ENCODE measurements around the gene KLK13. TPM values are rescaled to one million over a fixed set of nuclear protein-coding genes. Genes with fewer than 3 reads are reported as not detected.
A peak's percentile ranks its signal among the peaks of the same experiment; 100 is the strongest.

Gene KLK13
- total RNA-seq, 4 donors from 2014 or later: 1.2 to 5.0 (median 1.3) TPM; not detected in 1

GRCh38 chr19:51108066-51108804 is 43.3 kb upstream of the KLK13 start, which contains the start of gene CTU1:
Gene CTU1 (minus strand): TSS chr19:51108409. CDS start chr19:51104569, 3,840 bp downstream.
- no peaks in the 10 kb centered on the region for H3K27me3 ChIP-seq
- peak within 1 kb of the TSS; percentile 56 to 76 (median 68) for H3K4me3 ChIP-seq
- peaks cover 0 to 5% (median 0%) of the 10 kb centered on the region in 3 donors for H3K36me3 ChIP-seq
- DNase-seq: peak; percentile 97 to 99 (median 98)
- peak within 1 kb of the TSS; percentile 44 to 70 (median 63) for H3K27ac ChIP-seq
- H3K4me1 ChIP-seq: peaks cover 0 to 16% (median 3%) of the 10 kb centered on the region in 4 donors
- TF ChIP-seq CTCF (IDR thresholded peaks at IDR 0.05) (peak in 3 of 6 experiments; percentile 5 to 42 (median 36)), POLR2A (IDR thresholded peaks at IDR 0.05) (peak in 1 of 2 donors; percentile 39)
- H3K9me3 ChIP-seq: no peaks in the 10 kb centered on the region

GRCh38 chr19:51107406-51108065 is 42.6 kb upstream of the KLK13 start:
- peaks cover 0 to 16% (median 3%) of the 10 kb centered on the region in 4 donors for H3K4me1 ChIP-seq
- peaks cover 0 to 10% (median 0%) of the 10 kb centered on the region in 3 donors for H3K36me3 ChIP-seq
- peak in 1 of 3 donors; percentile 60 for DNase-seq
- H3K27me3 ChIP-seq: no peaks in the 10 kb centered on the region
- peak overlapping the region; percentile 44 to 70 (median 63) for H3K27ac ChIP-seq
- H3K4me3 ChIP-seq: peak overlapping the region; percentile 56 to 76 (median 68)
- TF ChIP-seq CTCF (IDR thresholded peaks at IDR 0.05): no peak
- no peak for TF ChIP-seq POLR2A (IDR thresholded peaks at IDR 0.05)
- no peaks in the 10 kb centered on the region for H3K9me3 ChIP-seq

- DNase-seq: peak in 1 of 3 donors; percentile 26
- H3K36me3 ChIP-seq: peaks cover 0 to 35% (median 0%) of the 10 kb centered on the region in 3 donors
- no peaks in the 10 kb centered on the region for H3K27me3 ChIP-seq
- no peak for TF ChIP-seq POLR2A (IDR thresholded peaks at IDR 0.05)
- H3K9me3 ChIP-seq: no peaks in the 10 kb centered on the region
- H3K4me3 ChIP-seq: no peak overlapping the region
- H3K4me1 ChIP-seq: peaks cover 0 to 15% (median 3%) of the 10 kb centered on the region in 4 donors
- no peak overlapping the region for H3K27ac ChIP-seq
Measured at GRCh38 chr19:51103926-51104341, 39.0 kb upstream of the KLK13 start.

- H3K27ac ChIP-seq: no peak overlapping the region
- H3K4me1 ChIP-seq: peaks cover 0 to 12% (median 3%) of the 10 kb centered on the region in 4 donors
- H3K9me3 ChIP-seq: no peaks in the 10 kb centered on the region
- TF ChIP-seq POLR2A (IDR thresholded peaks at IDR 0.05): no peak
- TF ChIP-seq CTCF (IDR thresholded peaks at IDR 0.05): no peak
- no peaks in the 10 kb centered on the region for H3K27me3 ChIP-seq
- H3K36me3 ChIP-seq: peaks cover 0 to 39% (median 0%) of the 10 kb centered on the region in 3 donors
- DNase-seq: no peak
- H3K4me3 ChIP-seq: no peak overlapping the region
Measured at GRCh38 chr19:51102991-51103390, 38.1 kb upstream of the KLK13 start.

- no peak for DNase-seq
- no peak overlapping the region for H3K27ac ChIP-seq
- no peaks in the 10 kb centered on the region for H3K9me3 ChIP-seq
- H3K36me3 ChIP-seq: peaks cover 0 to 42% (median 0%) of the 10 kb centered on the region in 3 donors
- no peak overlapping the region for H3K4me3 ChIP-seq
- no peaks in the 10 kb centered on the region for H3K27me3 ChIP-seq
- TF ChIP-seq CTCF (IDR thresholded peaks at IDR 0.05) (no peak), POLR2A (IDR thresholded peaks at IDR 0.05) (no peak)
- no peaks in the 10 kb centered on the region for H3K4me1 ChIP-seq
Measured at GRCh38 chr19:51101171-51101865, 36.4 kb upstream of the KLK13 start.
